HepG2 (cell line): ENCODE measurements around the gene PCSK6. TPM values are rescaled to one million over a fixed set of nuclear protein-coding genes. Genes with fewer than 3 reads are reported as not detected.
"Not testable (repeated sequence)": the region's sequence is repeated elsewhere in the genome, so short reads cannot be mapped to it uniquely, and the experiment has no call there.

Experiments used
- ATAC-seq: fragments of 200-7000 bp; cut with Tn5 transposase; 3 replicates; pipeline ENCODE4 v1.9.1; 2020; ENCODE audit warnings: mild to moderate bottlenecking, moderate library complexity
- BruUV-seq: library from RNA; stranded (reverse); fragments of 400-500 nt; replicated peaks from 2 replicates; lab custom pipeline; 2021; lab: Mats Ljungman, UMichigan
- CTCF ChIA-PET: fragments of 300-600 bp; formaldehyde crosslinking; extraction: SDS; loops from one replicate; lab custom pipeline; 2021; ENCODE audit warnings: low total read pairs, inconsistent platforms, low intra/inter-chr PET ratio; lab: Yijun Ruan, JAX
- POLR2A ChIA-PET: fragments of 350-600 bp; sonication (Branson Sonifier 250); formaldehyde crosslinking; loops from one replicate; lab custom pipeline; 2020; ENCODE audit warnings: antibody characterized with exemption, inconsistent platforms; lab: Yijun Ruan, JAX
- DNase-seq: peaks from one replicate; pipeline ENCODE4 v3.0.0-alpha.2; 2015; ENCODE audit warnings: low spot score
- FAIRE-seq: peaks from 3 replicates; lab custom pipeline; 2011; peaks lifted over from hg19 to GRCh38; lab: Jason Lieb, UNC
- H2AFZ ChIP-seq: one replicate; pipeline ENCODE4 v1.6.1; 2011; ENCODE audit warnings: low read length, inconsistent platforms
- H3K27ac ChIP-seq: fragments of 300-600 bp; 3 replicates; pipeline ENCODE4 v1.8.0; 2011; ENCODE audit warnings: mixed run types, mild to moderate bottlenecking, mixed read lengths, low read length, inconsistent platforms; ENCODE audit not compliant: insufficient read depth; ENCODE audit errors: extremely low read length
- H3K27me3 ChIP-seq, 2 experiments: fragments of 200-600 bp in 1 of 2; 2 replicates in 1 of 2; 3 replicates in 1 of 2; pipeline versions ENCODE4 v1.6.0 to v1.8.0; 2011; ENCODE audit warnings: low read length in 2 of 2, mild to moderate bottlenecking in 2 of 2, moderate library complexity in 2 of 2, inconsistent platforms in 1 of 2; ENCODE audit not compliant: insufficient read depth in 2 of 2, control insufficient read depth in 1 of 2
- H3K36me3 ChIP-seq, 2 experiments: fragments of 200-600 bp in 1 of 2; replicated peaks in 1 of 2; 2 replicates in 1 of 2; 3 replicates in 1 of 2; pipeline versions ENCODE4 v1.5.1 to v1.8.0; 2011; ENCODE audit warnings: low read length in 2 of 2, inconsistent platforms in 1 of 2; ENCODE audit not compliant: insufficient read depth in 2 of 2, control insufficient read depth in 1 of 2
- H3K4me1 ChIP-seq: 2 replicates; pipeline ENCODE4 v1.5.1; 2012; ENCODE audit warnings: low read length, inconsistent platforms; ENCODE audit not compliant: insufficient read depth
- H3K4me2 ChIP-seq: 2 replicates; pipeline ENCODE4 v1.6.0; 2011; ENCODE audit warnings: low read depth, low read length, inconsistent platforms
- H3K4me3 ChIP-seq, 3 experiments: fragments of 200-600 bp in 1 of 3; sonication (generic), shearing (Covaris generic) in 1 of 3; replicated peaks in 1 of 3; 2 replicates each; pipeline ENCODE4 v1.5.1; 2011 to 2016; ENCODE audit warnings: low read length in 3 of 3, inconsistent platforms in 2 of 3, low read depth in 2 of 3, mild to moderate bottlenecking in 2 of 3, control low read depth in 1 of 3, mixed read lengths in 1 of 3; ENCODE audit not compliant: insufficient read depth in 1 of 3
- H3K79me2 ChIP-seq: one replicate; pipeline ENCODE4 v1.6.1; 2011; ENCODE audit warnings: low read length, inconsistent platforms; ENCODE audit not compliant: insufficient read depth
- H3K9ac ChIP-seq: 2 replicates; pipeline ENCODE4 v1.6.0; 2011; ENCODE audit warnings: mild to moderate bottlenecking, low read depth, low read length, inconsistent platforms; ENCODE audit not compliant: insufficient read depth
- H3K9me3 ChIP-seq: 2 replicates; pipeline ENCODE4 v1.5.1; 2012; ENCODE audit warnings: mild to moderate bottlenecking, low read length
- H4K20me1 ChIP-seq: 2 replicates; pipeline ENCODE4 v1.6.0; 2011; ENCODE audit warnings: inconsistent platforms, mild to moderate bottlenecking, low read length, moderate library complexity; ENCODE audit not compliant: insufficient read depth
- KDM2A ChIP-seq: sonication (generic); formaldehyde crosslinking; IDR thresholded peaks from 2 replicates; pipeline ENCODE4 v1.4.0; 2020; ENCODE audit warnings: low read depth, missing genetic modification reagents, borderline replicate concordance
- WGBS: methylation state at CpG from one replicate; pipeline ENCODE4 v1.1.6; 2017; ENCODE audit warnings: low lambda C conversion rate; 5-methylcytosine and 5-hydroxymethylcytosine counted together
- in situ Hi-C: cut with HindIII; loops from 2 replicates; pipeline ENCODE4 v1.10.0; 2017; ENCODE audit warnings: low pct_unique_long_range_greater_than_20kb; ENCODE audit not compliant: extremely low pct_ligation_motif_present
- intact Hi-C: fragments of 100-400 bp; cut with micrococcal nuclease; formaldehyde crosslinking; loops from one replicate; pipeline ENCODE4 v1.10.0; 2022; ENCODE audit not compliant: unreplicated experiment
- polyA plus RNA-seq, 8 experiments: library from polyadenylated mRNA; depleted of rRNA in 3 of 8; stranded (reverse) in 7 of 8; unstranded in 1 of 8; fragments of >200 nt; fragmentation: Illumina TruSeq in 4 of 8; extraction: Trizol in 4 of 8; gene quantifications; 2 replicates each; pipeline versions ENCODE4 v1.2.1 to v1.2.3, GENCODE V29; 2011 to 2016; ENCODE audit warnings: low read depth in 4 of 8, missing spikeins in 1 of 8, mixed read lengths in 1 of 8; ENCODE audit not compliant: insufficient read depth in 1 of 8
- total RNA-seq, 5 experiments: library from RNA; depleted of rRNA; stranded (reverse); fragments of >200 nt; fragmentation: Illumina TruSeq; extraction: Trizol; gene quantifications; 2 replicates each; pipeline ENCODE4 v1.2.3, GENCODE V29; 2016; ENCODE audit warnings: low read depth in 1 of 5
- TF ChIP-seq, protein P1 (sequence below): sonication (generic); formaldehyde crosslinking; IDR thresholded peaks from 2 replicates; pipeline ENCODE4 v1.5.1; 2020; ENCODE audit warnings: mild to moderate bottlenecking, missing genetic modification reagents, moderate library complexity

Gene PCSK6
- total and polyA plus RNA-seq, 2 of the 13 experiments (the other 11 are each of a cell fraction or from before 2014, with no cell fraction given): 56.5 to 155 TPM

GRCh38 chr15:101464256-101464998 is 25.1 kb downstream of the PCSK6 start:
- FAIRE-seq (no peak), DNase-seq (no peak), ATAC-seq (no peak; the same call in 1 of the 3 replicates)
- Histone ChIP-seq H3K79me2 (peaks cover 97% of the 10 kb centered on the region), H3K9ac (no peak overlapping the region), H3K4me1 (peaks cover 30% of the 10 kb centered on the region), H3K27me3 (no peaks in the 10 kb centered on the region), H3K4me3 (no peak overlapping the region), H3K9me3 (no peaks in the 10 kb centered on the region), H2AFZ (no peak overlapping the region), H3K4me2 (no peak overlapping the region), H3K27ac (no peak overlapping the region), H3K36me3 (peaks cover 7 to 24% of the 10 kb centered on the region in 2 experiments), H4K20me1 (no peaks in the 10 kb centered on the region)
- WGBS: 96% methylated on average over 18 of the region's 20 CpGs
- BruUV-seq: no TSS peak
- ChIA-PET CTCF (no interaction called here), POLR2A (no interaction called here)
- TF ChIP-seq KDM2A: no peak
- TF ChIP-seq, protein P1, sequence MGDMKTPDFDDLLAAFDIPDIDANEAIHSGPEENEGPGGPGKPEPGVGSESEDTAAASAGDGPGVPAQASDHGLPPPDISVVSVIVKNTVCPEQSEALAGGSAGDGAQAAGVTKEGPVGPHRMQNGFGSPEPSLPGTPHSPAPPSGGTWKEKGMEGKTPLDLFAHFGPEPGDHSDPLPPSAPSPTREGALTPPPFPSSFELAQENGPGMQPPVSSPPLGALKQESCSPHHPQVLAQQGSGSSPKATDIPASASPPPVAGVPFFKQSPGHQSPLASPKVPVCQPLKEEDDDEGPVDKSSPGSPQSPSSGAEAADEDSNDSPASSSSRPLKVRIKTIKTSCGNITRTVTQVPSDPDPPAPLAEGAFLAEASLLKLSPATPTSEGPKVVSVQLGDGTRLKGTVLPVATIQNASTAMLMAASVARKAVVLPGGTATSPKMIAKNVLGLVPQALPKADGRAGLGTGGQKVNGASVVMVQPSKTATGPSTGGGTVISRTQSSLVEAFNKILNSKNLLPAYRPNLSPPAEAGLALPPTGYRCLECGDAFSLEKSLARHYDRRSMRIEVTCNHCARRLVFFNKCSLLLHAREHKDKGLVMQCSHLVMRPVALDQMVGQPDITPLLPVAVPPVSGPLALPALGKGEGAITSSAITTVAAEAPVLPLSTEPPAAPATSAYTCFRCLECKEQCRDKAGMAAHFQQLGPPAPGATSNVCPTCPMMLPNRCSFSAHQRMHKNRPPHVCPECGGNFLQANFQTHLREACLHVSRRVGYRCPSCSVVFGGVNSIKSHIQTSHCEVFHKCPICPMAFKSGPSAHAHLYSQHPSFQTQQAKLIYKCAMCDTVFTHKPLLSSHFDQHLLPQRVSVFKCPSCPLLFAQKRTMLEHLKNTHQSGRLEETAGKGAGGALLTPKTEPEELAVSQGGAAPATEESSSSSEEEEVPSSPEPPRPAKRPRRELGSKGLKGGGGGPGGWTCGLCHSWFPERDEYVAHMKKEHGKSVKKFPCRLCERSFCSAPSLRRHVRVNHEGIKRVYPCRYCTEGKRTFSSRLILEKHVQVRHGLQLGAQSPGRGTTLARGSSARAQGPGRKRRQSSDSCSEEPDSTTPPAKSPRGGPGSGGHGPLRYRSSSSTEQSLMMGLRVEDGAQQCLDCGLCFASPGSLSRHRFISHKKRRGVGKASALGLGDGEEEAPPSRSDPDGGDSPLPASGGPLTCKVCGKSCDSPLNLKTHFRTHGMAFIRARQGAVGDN: 0 out of 2 replicates have a peak, but pooled peaks have one; percentile 6
- intact Hi-C loops: no loop called here
- in situ Hi-C loops: no loop called here

GRCh38 chr15:101463696-101464095 is 25.8 kb downstream of the PCSK6 start:
- peaks cover 7 to 18% of the 10 kb centered on the region in 2 experiments; a peak in 4 of 5 replicates for H3K36me3 ChIP-seq
- CTCF ChIA-PET, DNase-seq, ATAC-seq, H3K4me3 ChIP-seq, POLR2A ChIA-PET, in situ Hi-C loops, H3K9ac ChIP-seq, H3K27me3 ChIP-seq, H3K27ac ChIP-seq, H3K4me2 ChIP-seq, intact Hi-C loops, H3K9me3 ChIP-seq, H4K20me1 ChIP-seq, BruUV-seq, H2AFZ ChIP-seq, FAIRE-seq: not testable (repeated sequence)
- peaks cover 32% of the 10 kb centered on the region for H3K4me1 ChIP-seq
- H3K79me2 ChIP-seq: peaks cover 97% of the 10 kb centered on the region
- 97% methylated on average over 5 of the region's 5 CpGs for WGBS
